ENCODE results near the gene CDC42BPG. TPM values are rescaled to one million over a fixed set of nuclear protein-coding genes. Genes with fewer than 3 reads are reported as not detected.

The CDC42BPG gene
- total and polyA plus RNA-seq, 2 of the 8 experiments (the other 6 are each of a cell fraction or from before 2014, with no cell fraction given): 3.7 to 10.6 TPM

GRCh38 chr11:64851831-64852351 lies 7.4 kb upstream of the CDC42BPG start:
- Histone ChIP-seq H3K18ac (ENCODE audit: extremely low read depth, low read length) (no peak overlapping the region), H4K20me1 (replicated peaks in 1 of 2; ENCODE audit: control insufficient read depth in 1 of 2, insufficient read depth in 2 of 2, low read length in 2 of 2) (peaks cover 0 to 2% of the 10 kb centered on the region in 2 experiments), H3K79me2 (ENCODE audit: control insufficient read depth in 1 of 2, insufficient read depth in 2 of 2, low read length in 2 of 2) (no peaks in the 10 kb centered on the region), H3K4me1 (replicated peaks in 1 of 4; ENCODE audit: control insufficient read depth in 3 of 4, insufficient read depth in 4 of 4, low read length in 3 of 4) (peaks cover 0 to 17% (median 7%) of the 10 kb centered on the region in 4 experiments; a peak in 6 of 7 replicates), H3K23me2 (ENCODE audit: low read depth, low read length) (no peaks in the 10 kb centered on the region), H3K4ac (replicated peaks; ENCODE audit: insufficient read length, low read depth, low read length) (no peak overlapping the region), H3K27me3 (replicated peaks in 1 of 4; ENCODE audit: control insufficient read depth in 3 of 4, extremely low read depth in 1 of 4, insufficient read depth in 3 of 4, low read length in 3 of 4) (no peaks in the 10 kb centered on the region), H3K23ac (ENCODE audit: insufficient read length) (no peak overlapping the region), H2BK12ac (ENCODE audit: low read depth, low read length) (peak overlapping the region; percentile 50; the same call in 1 of the 2 replicates), H2BK20ac (ENCODE audit: low read length) (no peak overlapping the region), H2BK5ac (ENCODE audit: low read depth, low read length) (peak overlapping the region; percentile 66; the same call in 1 of the 2 replicates), H2BK120ac (replicated peaks; ENCODE audit: low read depth, low read length) (no peak overlapping the region), H4K5ac (ENCODE audit: insufficient read length, low read depth, low read length) (no peak overlapping the region), H4K91ac (replicated peaks; ENCODE audit: insufficient read length, low read length) (peak overlapping the region; percentile 35), H2BK15ac (ENCODE audit: low read length) (peak overlapping the region; percentile 92; the same call in 1 of the 2 replicates), H3K36me3 (ENCODE audit: control insufficient read depth in 2 of 4, insufficient read depth in 4 of 4, low read length in 3 of 4) (peaks cover 0 to 5% (median 0%) of the 10 kb centered on the region in 4 experiments; a peak in 1 of 8 replicates), H3K9me3 (ENCODE audit: insufficient read depth in 2 of 2, low read depth in 1 of 2, low read length in 1 of 2) (no peaks in the 10 kb centered on the region), H3K14ac (ENCODE audit: insufficient read length) (no peak overlapping the region), H2AFZ (ENCODE audit: low read length) (no peak overlapping the region), H2AK5ac (ENCODE audit: low read depth, low read length) (peak overlapping the region; percentile 88), H3K4me2 (ENCODE audit: insufficient read depth in 1 of 2, low read depth in 2 of 2, low read length in 2 of 2) (no peak overlapping the region), H3K4me3 (ENCODE audit: extremely low read depth in 1 of 4, insufficient read depth in 2 of 4, low read depth in 3 of 4, low read length in 4 of 4) (no peak overlapping the region), H3K9ac (replicated peaks in 1 of 4; ENCODE audit: extremely low read depth in 1 of 4, low read depth in 3 of 4, low read length in 3 of 4) (no peak overlapping the region), H3K56ac (replicated peaks; ENCODE audit: insufficient read length, low read depth, low read length) (no peak overlapping the region), H3K27ac (ENCODE audit: low read depth, low read length) (no peak overlapping the region), H3K79me1 (ENCODE audit: low read depth, low read length) (no peaks in the 10 kb centered on the region), H4K8ac (ENCODE audit: extremely low read depth, insufficient read depth, low read length) (no peak overlapping the region)
- no peak for FAIRE-seq
- 79% methylated on average over 8 of the region's 8 CpGs; no CpG with 5 or more reads in 1 of the 2 experiments for WGBS, 2 experiments (ENCODE audit: extremely low coverage in 1 of 2, insufficient coverage in 1 of 2, insufficient read length in 1 of 2, insufficient replicate concordance in 2 of 2, low coverage in 1 of 2, low lambda C conversion rate in 2 of 2, missing lambda C conversion rate in 1 of 2)
- POLR2A ChIA-PET (ENCODE audit: partially characterized antibody): interaction anchor here (1.5 to 25.7 kb wide), 3 partner anchors 12 to 32 kb away, joined by 3 to 408 read pairs (median 6); partner anchors contain the start of gene EHD1
- DNase-seq (ENCODE audit: low read depth in 1 of 2, low spot score in 2 of 2): no peak
- CTCF ChIA-PET (ENCODE audit: partially characterized antibody): interaction anchor here (1.2 to 32.3 kb wide), 8 partner anchors 11 to 144 kb away, joined by 3 to 1058 read pairs (median 24); partner anchors contain the start of genes ATG2A, BATF2, EHD1 and GPHA2
- no peak for TF ChIP-seq PHF8 (conservative IDR thresholded peaks at IDR 0.05; ENCODE audit: low read depth, low read length)
- TF ChIP-seq HDAC6 (IDR thresholded peaks at IDR 0.05; ENCODE audit: low read depth, low read length): no peak
